NCI-H510A treated with DMSO at 0.1 percent for 48 hours (cell line): Measurements from ENCODE around the gene MED16.
"Not testable (repeated sequence)": the region's sequence is repeated elsewhere in the genome, so short reads cannot be mapped to it uniquely, and the experiment has no call there.

ENCODE experiments used
- DNase-seq: peaks from one replicate; lab custom pipeline; 2025; lab: John Stamatoyannopoulos, UW

The MED16 gene

GRCh38 chr19:911197-912033 lies 18.4 kb upstream of the MED16 start:
- no peak for DNase-seq

- DNase-seq, result no peak
Measured at GRCh38 chr19:907183-907853, 14.3 kb upstream of the MED16 start.

GRCh38 chr19:906480-906879 lies 13.5 kb upstream of the MED16 start:
- no peak for DNase-seq

- DNase-seq, result no peak
Measured at GRCh38 chr19:904545-904944, 11.6 kb upstream of the MED16 start.

- no peak for DNase-seq
Measured at GRCh38 chr19:903266-903797, 10.3 kb upstream of the MED16 start.

- DNase-seq, result no peak
Measured at GRCh38 chr19:902446-903226, 9.6 kb upstream of the MED16 start.

- DNase-seq, result no peak
Measured at GRCh38 chr19:902093-902370, 9.0 kb upstream of the MED16 start.

- no peak for DNase-seq
Measured at GRCh38 chr19:901216-902092, 8.5 kb upstream of the MED16 start.

GRCh38 chr19:900302-901111 lies 7.5 kb upstream of the MED16 start:
- DNase-seq, result no peak

- no peak for DNase-seq
Measured at GRCh38 chr19:900043-900301, 7.0 kb upstream of the MED16 start.

- DNase-seq, result no peak
Measured at GRCh38 chr19:899336-900042, 6.5 kb upstream of the MED16 start.

- no peak for DNase-seq
Measured at GRCh38 chr19:898663-899062, 5.7 kb upstream of the MED16 start.

GRCh38 chr19:897442-898039 lies 4.6 kb upstream of the MED16 start:
- no peak for DNase-seq

GRCh38 chr19:896999-897398 lies 4.0 kb upstream of the MED16 start:
- no peak for DNase-seq

- DNase-seq, result no peak
Measured at GRCh38 chr19:896434-896833, 3.4 kb upstream of the MED16 start.

GRCh38 chr19:892243-892893 lies 619 bp downstream of the MED16 start:
- DNase-seq, result no peak

- DNase-seq, result not testable (repeated sequence)
Measured at GRCh38 chr19:891421-892200, 1.4 kb downstream of the MED16 start.

GRCh38 chr19:890831-891230 lies 2.2 kb downstream of the MED16 start:
- DNase-seq, result no peak
